ENCODE data around the gene ZMIZ1. TPM values are rescaled to one million over a fixed set of nuclear protein-coding genes. Genes with fewer than 3 reads are reported as not detected.
A peak's percentile ranks its signal among the peaks of the same experiment; 100 is the strongest.

ZMIZ1 gene
- total and polyA plus RNA-seq, 2 donors (not counting 1 experiment from before 2014, with no cell fraction given) = 6.3 to 30.6 TPM

DNA sequence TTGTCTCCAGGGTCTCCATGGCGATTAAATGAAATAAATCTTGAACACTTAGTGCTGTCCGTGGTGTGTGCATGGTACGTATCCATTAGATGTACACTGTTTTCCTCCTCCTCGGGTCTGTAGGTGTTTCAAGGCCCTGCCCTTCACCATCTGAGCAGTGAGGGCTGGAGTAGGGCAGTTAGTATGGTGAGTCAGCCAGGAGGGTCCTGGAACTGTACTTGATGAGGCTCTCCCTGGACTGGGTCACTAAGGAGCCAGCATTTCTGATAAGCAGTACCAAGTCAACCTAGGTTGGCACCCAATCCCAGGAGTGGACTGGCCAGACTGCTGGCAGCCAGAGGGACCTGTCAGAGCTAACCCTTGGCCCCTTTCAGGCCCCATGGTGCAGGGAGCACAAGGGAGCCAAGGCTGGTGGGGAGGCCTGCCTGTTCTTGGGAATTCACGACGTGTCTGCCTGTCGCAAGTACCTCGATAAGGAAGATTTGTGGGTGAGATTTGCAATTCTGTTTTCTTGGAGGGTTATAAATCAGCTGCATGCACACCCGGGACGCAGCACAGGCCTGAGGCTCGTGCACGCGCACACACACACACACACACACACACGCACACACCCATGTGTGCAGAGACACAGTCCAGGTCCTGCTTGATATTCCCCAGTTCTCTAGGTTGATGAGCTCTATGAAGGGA, 114.2 kb downstream of the ZMIZ1 start:
- H3K4me2 ChIP-seq (ENCODE audit: extremely low read depth, insufficient read depth, low read length) = no peak overlapping the region
- TF ChIP-seq EZH2 (IDR thresholded peaks at IDR 0.05; ENCODE audit: low read length, missing control alignments) = no peak
- TF ChIP-seq, protein P1, sequence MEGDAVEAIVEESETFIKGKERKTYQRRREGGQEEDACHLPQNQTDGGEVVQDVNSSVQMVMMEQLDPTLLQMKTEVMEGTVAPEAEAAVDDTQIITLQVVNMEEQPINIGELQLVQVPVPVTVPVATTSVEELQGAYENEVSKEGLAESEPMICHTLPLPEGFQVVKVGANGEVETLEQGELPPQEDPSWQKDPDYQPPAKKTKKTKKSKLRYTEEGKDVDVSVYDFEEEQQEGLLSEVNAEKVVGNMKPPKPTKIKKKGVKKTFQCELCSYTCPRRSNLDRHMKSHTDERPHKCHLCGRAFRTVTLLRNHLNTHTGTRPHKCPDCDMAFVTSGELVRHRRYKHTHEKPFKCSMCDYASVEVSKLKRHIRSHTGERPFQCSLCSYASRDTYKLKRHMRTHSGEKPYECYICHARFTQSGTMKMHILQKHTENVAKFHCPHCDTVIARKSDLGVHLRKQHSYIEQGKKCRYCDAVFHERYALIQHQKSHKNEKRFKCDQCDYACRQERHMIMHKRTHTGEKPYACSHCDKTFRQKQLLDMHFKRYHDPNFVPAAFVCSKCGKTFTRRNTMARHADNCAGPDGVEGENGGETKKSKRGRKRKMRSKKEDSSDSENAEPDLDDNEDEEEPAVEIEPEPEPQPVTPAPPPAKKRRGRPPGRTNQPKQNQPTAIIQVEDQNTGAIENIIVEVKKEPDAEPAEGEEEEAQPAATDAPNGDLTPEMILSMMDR (conservative IDR thresholded peaks at IDR 0.05 in 1 of 2, IDR thresholded peaks at IDR 0.05 in 1 of 2; ENCODE audit: low read depth in 1 of 2, low read length in 2 of 2) = no peak
- H2AFZ ChIP-seq (ENCODE audit: low read length) = no peak overlapping the region
- H3K9ac ChIP-seq (ENCODE audit: insufficient read depth, low read length) = no peak overlapping the region
- no peaks in the 10 kb centered on the region for H4K20me1 ChIP-seq (ENCODE audit: control insufficient read depth, extremely low read depth, insufficient read depth, low read length)
- no peaks in the 10 kb centered on the region for H3K27me3 ChIP-seq (ENCODE audit: control insufficient read depth, insufficient read depth, low read length)
- peaks cover 29% of the 10 kb centered on the region for H3K79me2 ChIP-seq (ENCODE audit: control insufficient read depth, insufficient read depth, low read length)
- H3K9me3 ChIP-seq (ENCODE audit: control insufficient read depth, insufficient read depth, low read depth, low read length) = no peaks in the 10 kb centered on the region
- peak in 1 of 2 donors; percentile 44 for DNase-seq (ENCODE audit: low read depth in 2 of 2)
- H3K4me1 ChIP-seq (ENCODE audit: control insufficient read depth, extremely low read depth, insufficient read depth, low read length) = peaks cover 72% of the 10 kb centered on the region
- peaks cover 21% of the 10 kb centered on the region for H3K36me3 ChIP-seq (ENCODE audit: control insufficient read depth, insufficient read depth, low read length)
- H3K27ac ChIP-seq (ENCODE audit: insufficient read depth, low read length) = peak overlapping the region; percentile 31
- H3K4me3 ChIP-seq (replicated peaks in 1 of 4; ENCODE audit: control extremely low read depth in 1 of 4, insufficient read depth in 1 of 4, low read depth in 3 of 4, low read length in 4 of 4) = no peak overlapping the region

DNA sequence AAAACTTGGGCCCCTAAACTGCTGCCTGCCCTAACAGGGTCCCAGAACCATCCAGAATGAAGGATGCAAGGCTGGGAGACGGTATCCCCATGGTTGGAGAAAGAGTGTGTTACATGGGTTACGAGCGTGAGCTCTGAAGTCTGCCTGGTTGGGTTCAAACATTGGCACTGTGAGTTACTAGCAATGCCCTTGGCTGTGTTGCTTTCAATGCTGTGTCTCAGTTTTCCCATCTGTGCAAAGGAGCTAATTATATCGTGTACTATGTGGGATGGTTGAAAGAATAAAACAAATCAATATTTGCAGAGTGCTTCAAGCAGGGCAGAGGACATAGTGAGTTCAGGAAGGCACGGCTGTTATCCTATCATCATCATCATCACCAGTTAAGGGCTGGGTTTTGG, 114.7 kb downstream of the ZMIZ1 start:
- peak overlapping the region; percentile 75 for H3K27ac ChIP-seq (ENCODE audit: insufficient read depth, low read length)
- no peak overlapping the region for H3K9ac ChIP-seq (ENCODE audit: insufficient read depth, low read length)
- no peak overlapping the region for H3K4me2 ChIP-seq (ENCODE audit: extremely low read depth, insufficient read depth, low read length)

DNA sequence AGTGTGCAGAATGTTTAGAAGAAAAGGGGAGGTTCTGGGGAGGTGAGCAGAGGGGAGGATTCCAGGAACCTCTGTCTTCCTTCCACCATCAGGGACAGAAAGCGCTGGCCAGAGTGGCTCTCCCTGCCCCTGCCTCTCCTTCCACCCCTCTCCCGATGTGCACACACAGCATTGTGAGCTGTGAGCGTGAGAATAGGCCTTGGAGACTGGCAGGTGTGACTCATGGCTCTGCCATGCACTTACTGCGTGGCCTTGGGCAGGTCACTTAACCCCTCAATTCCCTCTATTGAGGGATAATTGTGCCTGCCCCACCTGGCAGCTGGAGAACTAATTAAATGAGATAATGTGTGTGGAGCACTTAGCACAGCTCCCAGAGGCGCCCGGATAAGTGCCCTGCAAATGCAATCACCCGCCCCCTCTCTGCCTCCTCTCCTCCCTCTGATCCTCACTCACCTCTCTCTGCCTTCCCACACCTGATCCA, 115.4 kb downstream of the ZMIZ1 start:
- Histone ChIP-seq H3K4me2 (ENCODE audit: extremely low read depth, insufficient read depth, low read length) (peak overlapping the region; percentile 33), H4K20me1 (ENCODE audit: control insufficient read depth, extremely low read depth, insufficient read depth, low read length) (no peaks in the 10 kb centered on the region), H3K4me1 (ENCODE audit: control insufficient read depth, extremely low read depth, insufficient read depth, low read length) (peaks cover 61% of the 10 kb centered on the region), H3K36me3 (ENCODE audit: control insufficient read depth, insufficient read depth, low read length) (peaks cover 22% of the 10 kb centered on the region), H3K27me3 (ENCODE audit: control insufficient read depth, insufficient read depth, low read length) (no peaks in the 10 kb centered on the region), H2AFZ (ENCODE audit: low read length) (no peak overlapping the region), H3K79me2 (ENCODE audit: control insufficient read depth, insufficient read depth, low read length) (peaks cover 29% of the 10 kb centered on the region), H3K27ac (ENCODE audit: insufficient read depth, low read length) (peak overlapping the region; percentile 75), H3K9me3 (ENCODE audit: control insufficient read depth, insufficient read depth, low read depth, low read length) (no peaks in the 10 kb centered on the region), H3K4me3 (replicated peaks in 1 of 4; ENCODE audit: control extremely low read depth in 1 of 4, insufficient read depth in 1 of 4, low read depth in 3 of 4, low read length in 4 of 4) (no peak overlapping the region), H3K9ac (ENCODE audit: insufficient read depth, low read length) (no peak overlapping the region)
- peak; percentile 62 to 89 for DNase-seq (ENCODE audit: low read depth in 2 of 2)
- TF ChIP-seq, protein P1 (conservative IDR thresholded peaks at IDR 0.05 in 1 of 2, IDR thresholded peaks at IDR 0.05 in 1 of 2; ENCODE audit: low read depth in 1 of 2, low read length in 2 of 2) = no peak
- TF ChIP-seq EZH2 (IDR thresholded peaks at IDR 0.05; ENCODE audit: low read length, missing control alignments) = no peak

More for the DNA sequence above, 114.7 kb downstream of the ZMIZ1 start:
- Histone ChIP-seq H4K20me1 (ENCODE audit: control insufficient read depth, extremely low read depth, insufficient read depth, low read length) (no peaks in the 10 kb centered on the region), H3K4me3 (replicated peaks in 1 of 4; ENCODE audit: control extremely low read depth in 1 of 4, insufficient read depth in 1 of 4, low read depth in 3 of 4, low read length in 4 of 4) (no peak overlapping the region), H3K27me3 (ENCODE audit: control insufficient read depth, insufficient read depth, low read length) (no peaks in the 10 kb centered on the region), H3K79me2 (ENCODE audit: control insufficient read depth, insufficient read depth, low read length) (peaks cover 26% of the 10 kb centered on the region), H2AFZ (ENCODE audit: low read length) (no peak overlapping the region), H3K9me3 (ENCODE audit: control insufficient read depth, insufficient read depth, low read depth, low read length) (no peaks in the 10 kb centered on the region), H3K4me1 (ENCODE audit: control insufficient read depth, extremely low read depth, insufficient read depth, low read length) (peaks cover 66% of the 10 kb centered on the region), H3K36me3 (ENCODE audit: control insufficient read depth, insufficient read depth, low read length) (peaks cover 21% of the 10 kb centered on the region)
- no peak for DNase-seq (ENCODE audit: low read depth in 2 of 2)
- TF ChIP-seq EZH2 (IDR thresholded peaks at IDR 0.05; ENCODE audit: low read length, missing control alignments) = no peak
- TF ChIP-seq, protein P1 (conservative IDR thresholded peaks at IDR 0.05 in 1 of 2, IDR thresholded peaks at IDR 0.05 in 1 of 2; ENCODE audit: low read depth in 1 of 2, low read length in 2 of 2) = no peak

Measured in fibroblast of lung (primary cell).